GM13976 (cell line): ENCODE measurements around the gene DAB1.

ENCODE experiments used
- DNase-seq: peaks from one replicate; pipeline ENCODE4 v3.0.0; 2012; ENCODE audit warnings: low spot score
- CTCF ChIP-seq: IDR thresholded peaks from 2 replicates; pipeline ENCODE4 v1.5.1; 2012; ENCODE audit warnings: borderline replicate concordance, mild to moderate bottlenecking; ENCODE audit not compliant: insufficient read depth; ENCODE audit errors: extremely low read depth, missing control alignments, control extremely low read depth
- in situ Hi-C: fragments of 300-500 bp; cut with MboI; formaldehyde crosslinking; loops from one replicate; pipeline ENCODE4 v1.12.0; 2022; ENCODE audit warnings: low sequenced_read_pairs, mixed read lengths, inconsistent platforms; ENCODE audit not compliant: unreplicated experiment

DAB1 gene

GRCh38 chr1:57133686-57134085 lies 290.2 kb downstream of the DAB1 start:
- in situ Hi-C loops = no loop called here
- no peak for TF ChIP-seq CTCF
- no peak for DNase-seq

- no peak for DNase-seq
- in situ Hi-C loops = no loop called here
- TF ChIP-seq CTCF = no peak
These were observed 290.8 kb downstream of the DAB1 start for GRCh38 chr1:57132993-57133622.

GRCh38 chr1:57131701-57132394 lies 292.0 kb downstream of the DAB1 start:
- in situ Hi-C loops = no loop called here
- TF ChIP-seq CTCF = no peak
- no peak for DNase-seq

GRCh38 chr1:57131257-57131656 lies 292.6 kb downstream of the DAB1 start:
- no peak for TF ChIP-seq CTCF
- in situ Hi-C loops = no loop called here
- no peak for DNase-seq

- DNase-seq = no peak
- no peak for TF ChIP-seq CTCF
- in situ Hi-C loops = no loop called here
These were observed 294.0 kb downstream of the DAB1 start for GRCh38 chr1:57129865-57130264.

GRCh38 chr1:57127976-57128375 lies 295.9 kb downstream of the DAB1 start:
- no peak for DNase-seq
- TF ChIP-seq CTCF = no peak
- in situ Hi-C loops = no loop called here
